Neural crest cell (in vitro differentiated cells): ENCODE data around the gene FUNDC2. TPM values are rescaled to one million over a fixed set of nuclear protein-coding genes. Genes with fewer than 3 reads are reported as not detected.

Experiments used
- DNase-seq: peaks from one replicate; pipeline ENCODE4 v3.0.0; 2021; ENCODE audit warnings: low read depth, mixed read lengths, low spot score
- H3K27ac Mint-ChIP-seq: one replicate; pipeline ENCODE4 v1.8.0; 2021; ENCODE audit warnings: mild to moderate bottlenecking, mixed read lengths; ENCODE audit not compliant: unreplicated experiment
- H3K27me3 Mint-ChIP-seq: 2 replicates; pipeline ENCODE4 v1.8.0; 2021; ENCODE audit warnings: low read depth, mild to moderate bottlenecking, mixed read lengths
- H3K36me3 Mint-ChIP-seq: 2 replicates; pipeline ENCODE4 v1.8.0; 2021; ENCODE audit warnings: low read depth, mild to moderate bottlenecking, mixed read lengths
- H3K4me1 Mint-ChIP-seq: 2 replicates; pipeline ENCODE4 v1.8.0; 2021; ENCODE audit warnings: mixed read lengths
- H3K4me3 Mint-ChIP-seq: one replicate; pipeline ENCODE4 v1.8.0; 2021; ENCODE audit warnings: mild to moderate bottlenecking, mixed read lengths
- H3K9me3 Mint-ChIP-seq: 2 replicates; pipeline ENCODE4 v1.8.0; 2021; ENCODE audit warnings: mixed read lengths
- total RNA-seq: library from RNA; stranded (reverse); gene quantifications from 2 replicates; pipeline ENCODE4 v1.2.1, GENCODE V29; 2021
- TF ChIP-seq, protein P1 (sequence below): fragments of 200-600 bp; sonication (generic); conservative IDR thresholded peaks from 2 replicates; pipeline ENCODE4 v1.5.0; 2021; ENCODE audit warnings: antibody characterized with exemption, mild to moderate bottlenecking

Gene FUNDC2
- total RNA-seq, 1 donor from 2014 or later, result 105 TPM

DNA sequence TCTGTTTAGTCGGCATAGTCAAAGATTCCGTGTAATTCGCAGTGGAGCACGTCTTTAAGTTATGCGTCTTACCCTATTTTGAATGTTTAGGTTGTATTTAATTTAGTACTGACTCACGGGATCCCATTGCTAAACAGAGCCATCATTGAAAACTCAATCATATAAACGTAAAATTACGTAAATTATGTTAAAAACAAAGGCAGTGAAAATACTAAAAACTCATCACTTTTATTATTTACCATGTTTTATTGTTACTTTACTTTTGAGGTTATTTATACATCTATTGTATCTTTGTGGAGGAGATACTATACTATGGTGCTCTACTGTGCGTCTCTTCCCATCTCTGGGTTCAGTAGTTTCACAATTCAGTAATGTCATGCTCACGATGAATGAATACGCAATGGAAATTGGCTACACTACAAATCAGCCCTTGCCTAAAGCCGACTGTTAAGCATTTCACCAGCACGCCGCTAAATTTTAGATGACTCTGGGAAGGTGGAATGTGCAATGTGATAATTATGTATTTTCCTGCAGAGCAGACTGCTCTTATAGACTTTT is 944 bp downstream of the FUNDC2 start:
- Mint-ChIP-seq H3K4me3 (peak overlapping the region; percentile 92), H3K4me1 (peaks cover 19% of the 10 kb centered on the region), H3K9me3 (peaks cover 2% of the 10 kb centered on the region), H3K27ac (peak overlapping the region; percentile 91), H3K27me3 (no peaks in the 10 kb centered on the region), H3K36me3 (peaks cover 2% of the 10 kb centered on the region)
- DNase-seq, result no peak
- TF ChIP-seq, protein P1, sequence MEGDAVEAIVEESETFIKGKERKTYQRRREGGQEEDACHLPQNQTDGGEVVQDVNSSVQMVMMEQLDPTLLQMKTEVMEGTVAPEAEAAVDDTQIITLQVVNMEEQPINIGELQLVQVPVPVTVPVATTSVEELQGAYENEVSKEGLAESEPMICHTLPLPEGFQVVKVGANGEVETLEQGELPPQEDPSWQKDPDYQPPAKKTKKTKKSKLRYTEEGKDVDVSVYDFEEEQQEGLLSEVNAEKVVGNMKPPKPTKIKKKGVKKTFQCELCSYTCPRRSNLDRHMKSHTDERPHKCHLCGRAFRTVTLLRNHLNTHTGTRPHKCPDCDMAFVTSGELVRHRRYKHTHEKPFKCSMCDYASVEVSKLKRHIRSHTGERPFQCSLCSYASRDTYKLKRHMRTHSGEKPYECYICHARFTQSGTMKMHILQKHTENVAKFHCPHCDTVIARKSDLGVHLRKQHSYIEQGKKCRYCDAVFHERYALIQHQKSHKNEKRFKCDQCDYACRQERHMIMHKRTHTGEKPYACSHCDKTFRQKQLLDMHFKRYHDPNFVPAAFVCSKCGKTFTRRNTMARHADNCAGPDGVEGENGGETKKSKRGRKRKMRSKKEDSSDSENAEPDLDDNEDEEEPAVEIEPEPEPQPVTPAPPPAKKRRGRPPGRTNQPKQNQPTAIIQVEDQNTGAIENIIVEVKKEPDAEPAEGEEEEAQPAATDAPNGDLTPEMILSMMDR, result no peak

- Mint-ChIP-seq H3K27me3 (no peaks in the 10 kb centered on the region), H3K36me3 (peaks cover 2% of the 10 kb centered on the region), H3K27ac (peak overlapping the region; percentile 91), H3K9me3 (peaks cover 2% of the 10 kb centered on the region), H3K4me3 (peak overlapping the region; percentile 92), H3K4me1 (peaks cover 19% of the 10 kb centered on the region)
- no peak for DNase-seq
- TF ChIP-seq, protein P1, result no peak
Observed at GRCh38 chrX:155028129-155028528, 1.5 kb downstream of the FUNDC2 start.

DNA sequence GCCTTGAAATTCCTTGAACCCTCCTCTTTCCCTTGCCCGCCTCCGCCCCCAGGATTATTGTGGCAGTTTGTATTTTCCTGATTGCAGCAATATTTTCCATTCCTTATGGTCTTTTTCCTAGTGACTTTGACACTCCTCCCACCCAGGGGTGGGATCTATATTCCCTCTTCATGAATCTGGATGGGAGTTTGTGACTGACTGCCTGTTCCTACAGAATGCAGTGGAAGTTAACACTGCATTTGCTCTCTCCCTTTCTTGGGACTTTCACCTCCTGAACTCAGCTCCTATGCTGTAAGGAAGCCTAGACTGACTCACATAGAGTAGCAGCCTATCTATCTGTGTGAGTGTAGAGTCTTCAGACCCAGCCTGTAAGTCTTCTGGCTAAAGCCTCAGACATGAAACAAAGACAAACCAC is 2.2 kb downstream of the FUNDC2 start:
- H3K27ac Mint-ChIP-seq, result no peak overlapping the region
- no peak for DNase-seq
- peaks cover 2% of the 10 kb centered on the region for H3K9me3 Mint-ChIP-seq
- no peaks in the 10 kb centered on the region for H3K27me3 Mint-ChIP-seq
- TF ChIP-seq, protein P1, result no peak
- peaks cover 19% of the 10 kb centered on the region for H3K4me1 Mint-ChIP-seq
- H3K36me3 Mint-ChIP-seq, result peaks cover 4% of the 10 kb centered on the region
- H3K4me3 Mint-ChIP-seq, result peak overlapping the region; percentile 92

DNA sequence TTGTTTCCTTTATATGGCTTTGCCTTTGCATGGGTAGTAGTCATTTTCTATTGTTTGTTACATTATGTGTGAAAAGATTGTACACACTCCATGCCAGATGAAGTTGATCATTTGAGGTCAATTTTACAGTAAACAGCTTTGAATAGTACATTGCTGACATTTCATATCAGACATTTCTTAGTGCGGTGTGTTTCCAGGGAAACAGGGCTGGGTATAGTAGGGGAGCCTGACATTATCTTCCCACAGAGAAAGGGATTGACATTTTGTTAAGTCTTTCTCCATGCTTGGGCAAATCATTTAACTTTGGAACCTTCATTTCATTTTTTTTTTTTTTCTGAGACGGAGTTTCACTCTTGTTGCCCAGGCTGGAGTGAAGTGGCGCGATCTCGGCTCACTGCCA is 5.0 kb downstream of the FUNDC2 start:
- Mint-ChIP-seq H3K9me3 (peaks cover 16% of the 10 kb centered on the region), H3K4me3 (no peak overlapping the region), H3K4me1 (peaks cover 19% of the 10 kb centered on the region)

DNA sequence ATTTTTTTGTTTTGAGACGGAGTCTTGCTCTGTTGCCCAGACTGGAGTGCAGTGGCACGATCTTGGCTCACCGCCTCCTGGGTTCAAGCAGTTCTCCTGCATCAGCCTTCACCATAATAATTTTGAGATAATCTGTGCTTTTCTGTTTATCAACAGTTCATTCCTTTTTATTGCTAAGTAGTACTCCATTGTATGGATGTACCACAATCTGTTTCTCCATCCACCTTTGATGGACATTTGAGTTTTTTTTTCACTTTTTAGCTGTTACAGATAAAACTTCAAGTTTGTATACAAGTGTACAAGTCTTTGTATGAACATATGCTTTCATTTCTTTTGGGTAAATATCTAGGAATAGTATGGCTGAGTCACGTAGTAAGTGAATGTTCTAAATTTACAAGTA is 9.0 kb downstream of the FUNDC2 start:
- TF ChIP-seq, protein P1, result no peak
- no peak for DNase-seq
- no peak overlapping the region for H3K4me3 Mint-ChIP-seq
- H3K27ac Mint-ChIP-seq, result no peak overlapping the region
- no peaks in the 10 kb centered on the region for H3K27me3 Mint-ChIP-seq
- H3K4me1 Mint-ChIP-seq, result no peaks in the 10 kb centered on the region
- H3K36me3 Mint-ChIP-seq, result peaks cover 48% of the 10 kb centered on the region
- peaks cover 29% of the 10 kb centered on the region for H3K9me3 Mint-ChIP-seq

More for the DNA sequence above, 5.0 kb downstream of the FUNDC2 start:
- DNase-seq, result no peak
- Mint-ChIP-seq H3K27ac (no peak overlapping the region), H3K36me3 (peaks cover 22% of the 10 kb centered on the region), H3K27me3 (no peaks in the 10 kb centered on the region)
- TF ChIP-seq, protein P1, result no peak
